Omental fat pad (tissue), 4 donors: Measurements from ENCODE around the gene SEZ6L2. TPM values are rescaled to one million over a fixed set of nuclear protein-coding genes. Genes with fewer than 3 reads are reported as not detected.
A peak's percentile ranks its signal among the peaks of the same experiment; 100 is the strongest.

Source experiments
- ATAC-seq: fragments of 150-250 bp; one replicate; pipeline ENCODE4 v1.9.1; 2016; ENCODE audit warnings: mild to moderate bottlenecking, moderate library complexity; ENCODE audit not compliant: low FRiP score
- DNase-seq: peaks from one replicate; pipeline ENCODE4 v3.0.0-alpha.2; 2019; ENCODE audit warnings: low spot score
- total RNA-seq, 4 donors: library from RNA; depleted of rRNA; stranded (reverse); fragments of >200 nt; gene quantifications; one replicate each; pipeline ENCODE4 v1.1.0, GENCODE V29; 2016
- TF ChIP-seq, protein P1 (sequence below), 3 donors: fragments of 450-650 bp; IDR thresholded peaks; one replicate each; pipeline ENCODE4 v1.5.1; 2016 to 2017; ENCODE audit warnings: antibody characterized with exemption in 3 of 3, mild to moderate bottlenecking in 3 of 3, moderate library complexity in 2 of 3

SEZ6L2 gene
- total RNA-seq, 4 donors from 2014 or later: 0.63 to 11.5 (median 4.2) TPM

DNA sequence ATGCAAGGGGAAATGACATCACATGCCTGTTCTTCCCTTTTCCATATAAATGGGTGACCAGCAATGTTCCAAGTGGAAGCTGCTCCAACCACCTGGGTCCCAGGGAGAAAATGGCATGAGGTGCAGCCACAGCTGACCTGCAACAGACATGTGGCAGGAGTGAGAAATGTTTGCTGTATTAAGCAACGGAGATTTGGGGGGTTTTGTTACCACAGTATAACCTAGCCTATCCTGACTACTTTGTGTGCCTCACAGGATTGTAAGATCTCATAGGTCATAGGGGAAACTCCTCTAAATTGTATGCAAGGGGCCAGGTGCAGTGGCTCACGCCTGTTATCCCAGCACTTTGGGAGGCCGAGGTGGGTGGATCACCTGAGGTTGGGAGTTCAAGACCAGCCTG lies 48.4 kb downstream of the SEZ6L2 start:
- ATAC-seq (no peak), DNase-seq (no peak)
- TF ChIP-seq, protein P1, sequence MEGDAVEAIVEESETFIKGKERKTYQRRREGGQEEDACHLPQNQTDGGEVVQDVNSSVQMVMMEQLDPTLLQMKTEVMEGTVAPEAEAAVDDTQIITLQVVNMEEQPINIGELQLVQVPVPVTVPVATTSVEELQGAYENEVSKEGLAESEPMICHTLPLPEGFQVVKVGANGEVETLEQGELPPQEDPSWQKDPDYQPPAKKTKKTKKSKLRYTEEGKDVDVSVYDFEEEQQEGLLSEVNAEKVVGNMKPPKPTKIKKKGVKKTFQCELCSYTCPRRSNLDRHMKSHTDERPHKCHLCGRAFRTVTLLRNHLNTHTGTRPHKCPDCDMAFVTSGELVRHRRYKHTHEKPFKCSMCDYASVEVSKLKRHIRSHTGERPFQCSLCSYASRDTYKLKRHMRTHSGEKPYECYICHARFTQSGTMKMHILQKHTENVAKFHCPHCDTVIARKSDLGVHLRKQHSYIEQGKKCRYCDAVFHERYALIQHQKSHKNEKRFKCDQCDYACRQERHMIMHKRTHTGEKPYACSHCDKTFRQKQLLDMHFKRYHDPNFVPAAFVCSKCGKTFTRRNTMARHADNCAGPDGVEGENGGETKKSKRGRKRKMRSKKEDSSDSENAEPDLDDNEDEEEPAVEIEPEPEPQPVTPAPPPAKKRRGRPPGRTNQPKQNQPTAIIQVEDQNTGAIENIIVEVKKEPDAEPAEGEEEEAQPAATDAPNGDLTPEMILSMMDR (IDR thresholded peaks at IDR 0.05): no peak

DNA sequence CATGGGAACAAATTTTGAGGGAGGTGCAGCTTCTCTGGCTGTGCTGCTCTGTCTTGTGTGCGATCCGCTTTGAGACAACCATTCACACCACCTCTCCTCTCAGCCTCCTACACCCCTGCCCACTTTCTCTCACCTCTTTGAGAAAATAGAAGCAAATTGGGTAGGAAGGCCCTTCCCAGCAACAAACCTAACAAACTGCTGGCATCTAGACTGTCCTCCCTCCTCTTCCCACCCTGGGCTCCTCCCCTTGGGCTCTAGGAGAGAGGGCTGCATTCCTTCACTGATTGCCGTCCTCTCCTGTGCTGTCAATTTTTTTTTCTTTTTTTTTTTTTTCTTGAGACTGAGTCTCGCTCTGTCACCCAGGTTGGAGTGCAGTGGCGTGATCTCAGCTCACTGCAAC lies 49.8 kb downstream of the SEZ6L2 start:
- TF ChIP-seq, protein P1 (IDR thresholded peaks at IDR 0.05): no peak
- ATAC-seq (no peak), DNase-seq (no peak)

DNA sequence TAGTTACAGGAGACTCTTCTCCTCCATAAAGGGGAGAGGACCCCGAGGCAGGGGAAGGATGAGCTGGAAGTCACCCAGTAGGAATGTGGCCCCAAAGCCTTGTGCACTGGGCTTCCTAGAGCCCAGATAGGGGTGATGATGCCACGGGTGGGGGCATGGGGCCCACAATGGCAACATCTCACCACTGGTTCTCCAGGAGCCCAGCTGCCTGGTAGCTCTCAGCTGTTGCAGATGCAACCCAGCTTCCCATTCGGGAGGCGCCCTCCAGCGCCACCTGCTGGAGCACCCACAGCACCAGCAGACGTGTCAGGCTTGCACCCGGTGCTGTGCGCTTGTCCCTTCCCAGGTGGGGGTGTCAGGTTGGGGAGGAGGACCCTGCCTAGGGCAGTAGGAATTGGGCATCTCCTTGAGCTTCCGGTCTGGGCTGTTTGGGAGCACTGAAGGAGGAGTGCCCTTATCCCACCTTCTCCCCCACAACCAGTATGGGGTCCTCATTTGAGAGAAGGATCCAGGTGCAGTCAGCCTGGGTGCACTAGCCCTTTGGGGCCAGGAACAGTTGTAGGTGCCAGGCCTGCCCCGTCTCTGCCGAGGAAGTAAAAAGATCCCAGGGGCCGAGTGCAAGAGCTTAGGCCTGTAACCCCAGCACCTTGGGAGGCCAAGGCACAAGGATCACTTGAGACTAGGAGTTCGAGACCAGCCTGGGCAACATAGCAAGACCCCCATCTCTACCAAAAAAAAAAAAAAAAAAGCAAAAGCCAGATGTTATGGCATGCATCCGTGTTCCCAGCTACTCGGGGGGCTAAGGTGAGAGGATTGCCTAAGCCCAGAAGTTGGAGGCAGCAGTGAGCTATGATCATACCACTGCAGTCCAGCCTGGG lies 50.7 kb downstream of the SEZ6L2 start:
- DNase-seq (peak; percentile 43), ATAC-seq (peak; percentile 46)
- TF ChIP-seq, protein P1 (IDR thresholded peaks at IDR 0.05): peak in 1 of 3 donors; percentile 30

DNA sequence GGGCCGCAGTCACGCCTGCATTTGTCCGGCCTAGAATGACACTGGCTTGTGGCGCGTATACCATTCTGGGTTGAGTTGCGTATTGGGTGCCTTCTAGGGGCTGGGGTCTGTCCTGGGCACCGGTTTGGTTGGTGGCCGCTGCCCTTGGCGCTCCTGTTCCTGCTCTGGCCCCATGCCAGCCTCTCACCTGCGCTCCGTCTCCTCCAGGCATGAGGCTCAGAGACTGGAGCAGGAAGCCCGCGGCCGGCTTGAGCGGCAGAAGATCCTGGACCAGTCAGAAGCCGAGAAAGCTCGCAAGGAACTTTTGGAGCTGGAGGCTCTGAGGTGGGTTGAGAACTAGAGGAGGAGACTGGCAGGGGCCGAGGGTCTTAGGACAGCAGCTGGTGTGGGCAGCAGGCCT lies 53.7 kb downstream of the SEZ6L2 start:
- DNase-seq (no peak), ATAC-seq (no peak)
- TF ChIP-seq, protein P1 (IDR thresholded peaks at IDR 0.05): no peak

DNA sequence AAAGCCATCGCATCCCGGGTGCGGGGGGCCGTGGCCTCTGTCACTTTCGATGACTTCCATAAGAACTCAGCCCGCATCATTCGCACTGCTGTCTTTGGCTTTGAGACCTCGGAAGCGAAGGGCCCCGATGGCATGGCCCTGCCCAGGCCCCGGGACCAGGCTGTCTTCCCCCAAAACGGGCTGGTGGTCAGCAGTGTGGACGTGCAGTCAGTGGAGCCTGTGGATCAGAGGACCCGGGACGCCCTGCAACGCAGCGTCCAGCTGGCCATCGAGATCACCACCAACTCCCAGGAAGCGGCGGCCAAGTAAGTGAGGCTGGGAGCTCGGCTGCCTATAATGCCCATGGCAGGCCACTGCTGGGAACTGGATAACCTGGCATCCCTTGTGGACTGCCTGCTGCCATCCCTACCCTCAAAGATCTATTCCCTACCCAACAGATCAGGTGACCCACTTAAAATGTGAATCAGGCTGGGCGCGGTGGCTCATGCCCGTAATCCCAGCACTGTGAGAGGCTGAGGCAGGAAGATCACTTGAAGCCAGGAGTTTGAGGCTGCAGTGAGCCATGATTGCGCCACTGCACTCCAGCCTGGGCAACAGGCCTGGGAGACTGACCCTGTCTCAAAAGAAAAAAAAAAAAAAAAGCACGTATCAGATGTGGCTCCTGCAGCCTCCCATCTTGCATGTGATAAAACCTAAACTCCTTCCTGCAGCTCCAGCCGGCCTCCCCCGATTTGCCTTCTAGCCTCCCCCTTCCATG lies 54.6 kb downstream of the SEZ6L2 start:
- TF ChIP-seq, protein P1 (IDR thresholded peaks at IDR 0.05): no peak
- ATAC-seq: no peak
- DNase-seq: no peak

DNA sequence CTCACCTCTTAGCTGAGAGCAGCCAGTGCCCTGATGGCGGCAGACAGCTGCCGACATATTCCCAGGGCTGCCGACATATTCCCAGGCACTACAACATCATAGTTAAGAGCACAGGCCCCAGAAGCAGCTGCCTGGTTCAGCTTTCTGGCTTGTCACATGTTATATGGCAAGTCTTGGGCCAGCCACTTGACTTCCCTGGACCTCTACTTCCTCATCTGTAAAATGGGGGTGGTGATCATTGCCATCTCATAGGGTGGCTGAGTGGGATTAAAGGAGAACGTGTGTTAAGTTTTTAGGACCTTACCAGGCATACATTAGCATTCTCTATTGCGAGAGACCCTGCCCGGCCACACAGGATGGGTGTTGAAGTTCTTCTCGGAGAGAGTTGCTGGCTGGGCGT lies 55.4 kb downstream of the SEZ6L2 start:
- DNase-seq (no peak), ATAC-seq (no peak)
- TF ChIP-seq, protein P1 (IDR thresholded peaks at IDR 0.05): no peak
